Thyroid gland (tissue), 4 donors: ENCODE measurements around the gene RHBDF2. TPM values are rescaled to one million over a fixed set of nuclear protein-coding genes. Genes with fewer than 3 reads are reported as not detected.

Experiments used
- DNase-seq, 2 donors: peaks; one replicate each; pipeline ENCODE4 v3.0.0-alpha.2; 2019
- H3K27ac ChIP-seq, 3 donors: fragments of 200-600 bp; sonication (generic); 1 replicate in 2 of 3; 2 replicates in 1 of 3; pipeline ENCODE4 v1.5.1; 2016 to 2019; ENCODE audit warnings: mild to moderate bottlenecking in 1 of 3, moderate library complexity in 1 of 3
- H3K27me3 ChIP-seq: fragments of 200-600 bp; sonication (generic); one replicate; pipeline ENCODE4 v1.5.1; 2019
- H3K36me3 ChIP-seq, 2 donors: fragments of 200-600 bp; sonication (generic); one replicate each; pipeline ENCODE4 v1.5.1; 2016 to 2019
- H3K4me1 ChIP-seq, 2 donors: fragments of 200-600 bp; sonication (generic); one replicate each; pipeline ENCODE4 v1.5.1; 2017 to 2019
- H3K4me3 ChIP-seq, 3 donors: fragments of 200-600 bp; sonication (generic); replicated peaks in 1 of 3; 1 replicate in 2 of 3; 2 replicates in 1 of 3; pipeline ENCODE4 v1.5.1; 2016; ENCODE audit warnings: mild to moderate bottlenecking in 1 of 3
- H3K9me3 ChIP-seq: fragments of 200-600 bp; sonication (generic); one replicate; pipeline ENCODE4 v1.5.1; 2017
- POLR2A ChIP-seq, 2 donors: fragments of 450-650 bp; IDR thresholded peaks; one replicate each; pipeline ENCODE4 v1.6.1; 2017; ENCODE audit warnings: antibody characterized with exemption in 2 of 2, mild to moderate bottlenecking in 2 of 2, moderate library complexity in 1 of 2
- WGBS, 2 donors: methylation state at CpG; one replicate each; pipeline ENCODE4 v1.1.5; 2017; 5-methylcytosine and 5-hydroxymethylcytosine counted together
- intact Hi-C: fragments of 100-400 bp; cut with DNase I; formaldehyde crosslinking; loops from one replicate; pipeline ENCODE4 v1.15.1; 2023
- total RNA-seq, 4 donors: library from RNA; depleted of rRNA; stranded (reverse); fragments of >200 nt; gene quantifications; one replicate each; pipeline ENCODE4 v1.2.3, GENCODE V29; 2016
- TF ChIP-seq, protein P1 (sequence below), 6 experiments: fragments of 200-600 bp in 3 of 6; fragments of 450-650 bp in 3 of 6; sonication (generic) in 3 of 6; IDR thresholded peaks; one replicate each; pipeline ENCODE4 v1.5.1; 2016 to 2019; ENCODE audit warnings: antibody characterized with exemption in 6 of 6, mild to moderate bottlenecking in 2 of 6, inconsistent platforms in 1 of 6, moderate library complexity in 1 of 6

RHBDF2 gene
- total RNA-seq, 4 donors from 2014 or later: 16.4 to 31.1 (median 22.1) TPM

GRCh38 chr17:76547642-76548202, 46.5 kb upstream of the RHBDF2 start:
- H3K36me3 ChIP-seq: no peaks in the 10 kb centered on the region
- no peaks in the 10 kb centered on the region for H3K9me3 ChIP-seq
- H3K27ac ChIP-seq: no peak overlapping the region
- H3K4me1 ChIP-seq: peaks cover 20 to 38% of the 10 kb centered on the region in 2 donors
- TF ChIP-seq, protein P1, sequence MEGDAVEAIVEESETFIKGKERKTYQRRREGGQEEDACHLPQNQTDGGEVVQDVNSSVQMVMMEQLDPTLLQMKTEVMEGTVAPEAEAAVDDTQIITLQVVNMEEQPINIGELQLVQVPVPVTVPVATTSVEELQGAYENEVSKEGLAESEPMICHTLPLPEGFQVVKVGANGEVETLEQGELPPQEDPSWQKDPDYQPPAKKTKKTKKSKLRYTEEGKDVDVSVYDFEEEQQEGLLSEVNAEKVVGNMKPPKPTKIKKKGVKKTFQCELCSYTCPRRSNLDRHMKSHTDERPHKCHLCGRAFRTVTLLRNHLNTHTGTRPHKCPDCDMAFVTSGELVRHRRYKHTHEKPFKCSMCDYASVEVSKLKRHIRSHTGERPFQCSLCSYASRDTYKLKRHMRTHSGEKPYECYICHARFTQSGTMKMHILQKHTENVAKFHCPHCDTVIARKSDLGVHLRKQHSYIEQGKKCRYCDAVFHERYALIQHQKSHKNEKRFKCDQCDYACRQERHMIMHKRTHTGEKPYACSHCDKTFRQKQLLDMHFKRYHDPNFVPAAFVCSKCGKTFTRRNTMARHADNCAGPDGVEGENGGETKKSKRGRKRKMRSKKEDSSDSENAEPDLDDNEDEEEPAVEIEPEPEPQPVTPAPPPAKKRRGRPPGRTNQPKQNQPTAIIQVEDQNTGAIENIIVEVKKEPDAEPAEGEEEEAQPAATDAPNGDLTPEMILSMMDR (IDR thresholded peaks at IDR 0.05): peak in 1 of 6 experiments; percentile 32
- no peak for TF ChIP-seq POLR2A (IDR thresholded peaks at IDR 0.05)
- DNase-seq: no peak
- H3K27me3 ChIP-seq: no peaks in the 10 kb centered on the region
- H3K4me3 ChIP-seq: no peak overlapping the region
- intact Hi-C loops: no loop called here
- 89 to 93% methylated on average over 2 of the region's 2 CpGs for WGBS, 2 donors

- intact Hi-C loops: no loop called here
- H3K4me3 ChIP-seq: no peak overlapping the region
- H3K27ac ChIP-seq: peak overlapping the region in 2 of 3 donors; percentile 16 to 53
- 37 to 49% methylated on average over 3 of the region's 3 CpGs for WGBS, 2 donors
- DNase-seq: peak; percentile 60 to 64
- H3K36me3 ChIP-seq: no peaks in the 10 kb centered on the region
- no peaks in the 10 kb centered on the region for H3K9me3 ChIP-seq
- H3K4me1 ChIP-seq: peaks cover 20 to 38% of the 10 kb centered on the region in 2 donors
- no peaks in the 10 kb centered on the region for H3K27me3 ChIP-seq
- TF ChIP-seq, protein P1 (IDR thresholded peaks at IDR 0.05): peak in 5 of 6 experiments; percentile 47 to 74 (median 65)
- TF ChIP-seq POLR2A (IDR thresholded peaks at IDR 0.05): no peak
Observed at GRCh38 chr17:76547183-76547641, 46.0 kb upstream of the RHBDF2 start.

GRCh38 chr17:76546556-76547182, 45.4 kb upstream of the RHBDF2 start:
- intact Hi-C loops: no loop called here
- Histone ChIP-seq H3K4me3 (no peak overlapping the region), H3K27ac (peak overlapping the region in 2 of 3 donors; percentile 16 to 53), H3K4me1 (peaks cover 18 to 35% of the 10 kb centered on the region in 2 donors), H3K36me3 (no peaks in the 10 kb centered on the region), H3K27me3 (no peaks in the 10 kb centered on the region), H3K9me3 (no peaks in the 10 kb centered on the region)
- WGBS, 2 donors: 68 to 87% methylated on average over 11 of the region's 11 CpGs
- TF ChIP-seq POLR2A (IDR thresholded peaks at IDR 0.05): no peak
- TF ChIP-seq, protein P1 (IDR thresholded peaks at IDR 0.05): no peak
- DNase-seq: no peak

DNA sequence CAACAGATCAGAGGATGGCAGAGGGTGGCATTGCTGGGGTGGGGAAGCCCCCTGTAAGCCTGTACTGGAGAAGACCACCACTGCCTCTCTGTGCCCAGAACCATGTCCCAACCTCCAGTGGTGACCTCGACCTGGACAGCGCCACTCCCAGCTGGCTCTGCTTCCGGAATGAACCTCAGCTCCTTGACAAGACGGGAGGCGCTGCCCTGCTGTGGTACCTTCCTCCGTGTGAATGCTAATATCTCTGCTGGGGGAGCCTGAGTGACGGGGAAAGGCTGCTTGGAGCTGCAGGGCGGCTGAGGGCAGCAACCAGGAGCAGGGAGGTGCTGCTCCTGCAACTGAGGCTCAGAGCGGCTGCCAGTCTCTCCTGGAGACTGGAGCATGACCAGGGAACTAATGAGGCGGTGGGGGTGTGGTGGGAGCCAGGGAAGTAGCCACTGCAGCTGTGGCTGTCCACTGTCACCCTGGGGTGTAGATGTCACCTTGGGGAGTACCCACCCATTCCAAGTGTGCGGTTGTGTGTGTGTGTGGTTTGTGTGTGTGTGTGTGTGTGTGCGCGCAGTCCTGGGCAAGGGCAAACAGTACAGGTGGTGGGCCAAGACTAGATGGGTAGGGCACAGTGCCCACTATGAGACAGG, 44.8 kb upstream of the RHBDF2 start:
- Histone ChIP-seq H3K36me3 (no peaks in the 10 kb centered on the region), H3K27me3 (no peaks in the 10 kb centered on the region), H3K9me3 (no peaks in the 10 kb centered on the region), H3K27ac (no peak overlapping the region), H3K4me3 (no peak overlapping the region), H3K4me1 (peaks cover 16 to 31% of the 10 kb centered on the region in 2 donors)
- WGBS, 2 donors: 76 to 81% methylated on average over 8 to 11 of the region's 13 CpGs
- no peak for TF ChIP-seq POLR2A (IDR thresholded peaks at IDR 0.05)
- TF ChIP-seq, protein P1 (IDR thresholded peaks at IDR 0.05): no peak
- intact Hi-C loops: no loop called here
- no peak for DNase-seq
